ENCODE measurements around the gene GALNT9. TPM values are rescaled to one million over a fixed set of nuclear protein-coding genes. Genes with fewer than 3 reads are reported as not detected.

The GALNT9 gene
- total and polyA plus RNA-seq, 2 donors (not counting 1 experiment from before 2014, with no cell fraction given): 0.71 to 2.4 TPM

- Histone ChIP-seq H3K9ac (ENCODE audit: low read length) (no peak overlapping the region), H3K27me3 (replicated peaks in 1 of 4; ENCODE audit: control extremely low read depth in 1 of 4, control insufficient read depth in 3 of 4, insufficient read depth in 4 of 4, low read length in 3 of 4) (peaks cover 0 to 4% (median 1%) of the 10 kb centered on the region in 4 experiments), H3K4me2 (replicated peaks; ENCODE audit: low read depth, low read length, poor library complexity, severe bottlenecking) (no peak overlapping the region), H3K27ac (ENCODE audit: low read length in 2 of 2) (no peak overlapping the region), H3K4me3 (ENCODE audit: control extremely low read depth in 1 of 5, extremely low read depth in 1 of 5, insufficient read depth in 1 of 5, low read depth in 2 of 5, low read length in 4 of 5) (no peak overlapping the region), H3K9me3 (ENCODE audit: control extremely low read depth in 1 of 3, control insufficient read depth in 2 of 3, insufficient read depth in 1 of 3, low read length in 2 of 3) (peaks cover 0 to 48% (median 11%) of the 10 kb centered on the region in 3 donors), H3K79me2 (ENCODE audit: control insufficient read depth, insufficient read depth, low read length) (no peaks in the 10 kb centered on the region), H2AFZ (ENCODE audit: insufficient read depth, low read depth, low read length, poor library complexity, severe bottlenecking) (no peak overlapping the region), H3K4me1 (ENCODE audit: control insufficient read depth in 2 of 2, insufficient read depth in 2 of 2, low read length in 2 of 2) (peaks cover 18 to 26% of the 10 kb centered on the region in 2 donors), H3K36me3 (replicated peaks in 1 of 2; ENCODE audit: control extremely low read depth in 1 of 2, control insufficient read depth in 1 of 2, extremely low read depth in 1 of 2, insufficient read depth in 2 of 2, low read length in 1 of 2) (no peaks in the 10 kb centered on the region), H4K20me1 (ENCODE audit: control insufficient read depth, insufficient read depth, low read length, poor library complexity, severe bottlenecking) (no peaks in the 10 kb centered on the region)
- Mint-ChIP-seq H3K27ac (no peak overlapping the region), H3K27me3 (no peaks in the 10 kb centered on the region), H3K9me3 (ENCODE audit: insufficient read depth) (peaks cover 8% of the 10 kb centered on the region), H3K4me3 (no peak overlapping the region), H3K4me1 (peaks cover 13% of the 10 kb centered on the region)
- intact Hi-C loops (cut with micrococcal nuclease): no loop called here
- 80% methylated on average over 31 of the region's 31 CpGs for WGBS (ENCODE audit: insufficient coverage)
- ATAC-seq (ENCODE audit: low read depth) (no peak), DNase-seq (no peak)
- ChIA-PET POLR2A (no interaction called here), CTCF (no interaction called here)
- no peak for TF ChIP-seq EZH2 (IDR thresholded peaks at IDR 0.05; ENCODE audit: borderline replicate concordance, insufficient read depth, low read depth, low read length, poor library complexity, severe bottlenecking)
- TF ChIP-seq, protein P1, sequence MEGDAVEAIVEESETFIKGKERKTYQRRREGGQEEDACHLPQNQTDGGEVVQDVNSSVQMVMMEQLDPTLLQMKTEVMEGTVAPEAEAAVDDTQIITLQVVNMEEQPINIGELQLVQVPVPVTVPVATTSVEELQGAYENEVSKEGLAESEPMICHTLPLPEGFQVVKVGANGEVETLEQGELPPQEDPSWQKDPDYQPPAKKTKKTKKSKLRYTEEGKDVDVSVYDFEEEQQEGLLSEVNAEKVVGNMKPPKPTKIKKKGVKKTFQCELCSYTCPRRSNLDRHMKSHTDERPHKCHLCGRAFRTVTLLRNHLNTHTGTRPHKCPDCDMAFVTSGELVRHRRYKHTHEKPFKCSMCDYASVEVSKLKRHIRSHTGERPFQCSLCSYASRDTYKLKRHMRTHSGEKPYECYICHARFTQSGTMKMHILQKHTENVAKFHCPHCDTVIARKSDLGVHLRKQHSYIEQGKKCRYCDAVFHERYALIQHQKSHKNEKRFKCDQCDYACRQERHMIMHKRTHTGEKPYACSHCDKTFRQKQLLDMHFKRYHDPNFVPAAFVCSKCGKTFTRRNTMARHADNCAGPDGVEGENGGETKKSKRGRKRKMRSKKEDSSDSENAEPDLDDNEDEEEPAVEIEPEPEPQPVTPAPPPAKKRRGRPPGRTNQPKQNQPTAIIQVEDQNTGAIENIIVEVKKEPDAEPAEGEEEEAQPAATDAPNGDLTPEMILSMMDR (IDR thresholded peaks at IDR 0.05): no peak
These were observed 137.5 kb downstream of the GALNT9 start for GRCh38 chr12:132191715-132192553.

DNA sequence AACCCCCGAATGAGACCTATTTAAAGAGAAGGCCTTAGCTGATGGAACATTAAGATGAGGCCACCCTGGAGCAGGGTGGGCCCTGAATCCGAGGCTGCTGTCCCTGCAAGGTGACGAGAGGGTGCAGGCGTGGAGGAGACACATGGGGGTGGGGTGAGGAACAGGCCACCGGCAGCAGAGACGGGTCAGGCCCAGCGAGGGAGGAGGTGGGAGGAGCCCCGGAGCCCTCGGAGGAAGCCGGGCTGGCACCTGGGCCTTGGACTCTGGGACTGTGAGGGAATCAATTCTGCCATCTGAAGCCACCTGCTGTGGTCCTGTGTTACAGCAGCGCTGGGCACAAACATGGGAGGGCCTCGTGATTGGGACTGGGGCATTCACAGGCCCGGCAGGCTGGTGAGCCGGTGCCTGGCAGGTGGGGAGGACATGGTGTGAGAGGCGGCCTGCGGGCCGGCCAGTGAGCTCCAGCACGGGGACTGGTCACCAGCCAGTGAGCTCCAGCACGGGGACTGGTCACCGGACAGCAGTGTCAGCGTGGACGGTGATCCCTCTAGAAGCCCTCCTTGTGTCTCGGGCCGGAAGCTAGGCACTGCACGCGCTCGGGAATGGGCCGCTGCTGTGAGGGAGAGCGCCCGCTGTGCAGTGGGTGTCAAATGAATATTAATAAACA, 138.4 kb downstream of the GALNT9 start:
- no peaks in the 10 kb centered on the region for H3K79me2 ChIP-seq (ENCODE audit: control insufficient read depth, insufficient read depth, low read length)
- peak overlapping the region; percentile 79 for H2AFZ ChIP-seq (ENCODE audit: insufficient read depth, low read depth, low read length, poor library complexity, severe bottlenecking)
- peaks cover 0 to 4% (median 1%) of the 10 kb centered on the region in 4 experiments for H3K27me3 ChIP-seq (replicated peaks in 1 of 4; ENCODE audit: control extremely low read depth in 1 of 4, control insufficient read depth in 3 of 4, insufficient read depth in 4 of 4, low read length in 3 of 4)
- peak overlapping the region; percentile 97 for H3K4me2 ChIP-seq (replicated peaks; ENCODE audit: low read depth, low read length, poor library complexity, severe bottlenecking)
- 87% methylated on average over 21 of the region's 30 CpGs for WGBS (ENCODE audit: insufficient coverage)
- Mint-ChIP-seq H3K27ac (peak overlapping the region; percentile 46), H3K4me3 (peak overlapping the region; percentile 90), H3K9me3 (ENCODE audit: insufficient read depth) (peaks cover 8% of the 10 kb centered on the region), H3K27me3 (no peaks in the 10 kb centered on the region), H3K4me1 (peaks cover 14% of the 10 kb centered on the region)
- no peak overlapping the region for H3K9ac ChIP-seq (ENCODE audit: low read length)
- DNase-seq (no peak), ATAC-seq (ENCODE audit: low read depth) (no peak)
- POLR2A ChIA-PET: no interaction called here
- no peaks in the 10 kb centered on the region for H3K36me3 ChIP-seq (replicated peaks in 1 of 2; ENCODE audit: control extremely low read depth in 1 of 2, control insufficient read depth in 1 of 2, extremely low read depth in 1 of 2, insufficient read depth in 2 of 2, low read length in 1 of 2)
- intact Hi-C loops (cut with micrococcal nuclease): no loop called here
- TF ChIP-seq, protein P1 (IDR thresholded peaks at IDR 0.05): no peak
- TF ChIP-seq EZH2 (IDR thresholded peaks at IDR 0.05; ENCODE audit: borderline replicate concordance, insufficient read depth, low read depth, low read length, poor library complexity, severe bottlenecking): no peak
- peaks cover 27 to 36% of the 10 kb centered on the region in 2 donors for H3K4me1 ChIP-seq (ENCODE audit: control insufficient read depth in 2 of 2, insufficient read depth in 2 of 2, low read length in 2 of 2)
- CTCF ChIA-PET: no interaction called here
- no peak overlapping the region for H3K4me3 ChIP-seq (ENCODE audit: control extremely low read depth in 1 of 5, extremely low read depth in 1 of 5, insufficient read depth in 1 of 5, low read depth in 2 of 5, low read length in 4 of 5)
- no peaks in the 10 kb centered on the region for H4K20me1 ChIP-seq (ENCODE audit: control insufficient read depth, insufficient read depth, low read length, poor library complexity, severe bottlenecking)
- no peak overlapping the region for H3K27ac ChIP-seq (ENCODE audit: low read length in 2 of 2)
- peaks cover 0 to 57% (median 11%) of the 10 kb centered on the region in 3 donors for H3K9me3 ChIP-seq (ENCODE audit: control extremely low read depth in 1 of 3, control insufficient read depth in 2 of 3, insufficient read depth in 1 of 3, low read length in 2 of 3)

All from B cell (primary cell).